Brain microvascular endothelial cell (primary cell): ENCODE results near the gene POM121C.
"Not testable (repeated sequence)": the region's sequence is repeated elsewhere in the genome, so short reads cannot be mapped to it uniquely, and the experiment has no call there.

Experiments used
- DNase-seq: peaks from one replicate; pipeline ENCODE4 v3.0.0-alpha.2; 2020
- H3K27ac ChIP-seq: fragments of 250-450 bp; sonication (Bioruptor Pico); 2 replicates; pipeline ENCODE4 v1.5.1; 2020; ENCODE audit warnings: mild to moderate bottlenecking, moderate library complexity
- H3K27me3 ChIP-seq: fragments of 250-450 bp; sonication (Bioruptor Pico); replicated peaks from 2 replicates; pipeline ENCODE4 v1.5.1; 2020; ENCODE audit warnings: mild to moderate bottlenecking
- H3K36me3 ChIP-seq: fragments of 250-450 bp; sonication (Bioruptor Pico); replicated peaks from 2 replicates; pipeline ENCODE4 v1.5.1; 2020; ENCODE audit warnings: mild to moderate bottlenecking
- H3K4me3 ChIP-seq: 2 replicates; pipeline ENCODE4 v1.5.1; 2011; ENCODE audit warnings: low read depth, mild to moderate bottlenecking, control low read depth, low read length, moderate library complexity
- CTCF ChIP-seq: IDR thresholded peaks from 2 replicates; pipeline ENCODE4 v1.5.1; 2011; ENCODE audit warnings: low read depth, mild to moderate bottlenecking, moderate library complexity, low read length, control low read depth, inconsistent platforms; ENCODE audit errors: missing control alignments
- in situ Hi-C: cut with HindIII; loops from 2 replicates; pipeline ENCODE4 v1.10.0; 2017; ENCODE audit warnings: low sequenced_read_pairs, low pct_ligation_motif_present

POM121C gene

DNA sequence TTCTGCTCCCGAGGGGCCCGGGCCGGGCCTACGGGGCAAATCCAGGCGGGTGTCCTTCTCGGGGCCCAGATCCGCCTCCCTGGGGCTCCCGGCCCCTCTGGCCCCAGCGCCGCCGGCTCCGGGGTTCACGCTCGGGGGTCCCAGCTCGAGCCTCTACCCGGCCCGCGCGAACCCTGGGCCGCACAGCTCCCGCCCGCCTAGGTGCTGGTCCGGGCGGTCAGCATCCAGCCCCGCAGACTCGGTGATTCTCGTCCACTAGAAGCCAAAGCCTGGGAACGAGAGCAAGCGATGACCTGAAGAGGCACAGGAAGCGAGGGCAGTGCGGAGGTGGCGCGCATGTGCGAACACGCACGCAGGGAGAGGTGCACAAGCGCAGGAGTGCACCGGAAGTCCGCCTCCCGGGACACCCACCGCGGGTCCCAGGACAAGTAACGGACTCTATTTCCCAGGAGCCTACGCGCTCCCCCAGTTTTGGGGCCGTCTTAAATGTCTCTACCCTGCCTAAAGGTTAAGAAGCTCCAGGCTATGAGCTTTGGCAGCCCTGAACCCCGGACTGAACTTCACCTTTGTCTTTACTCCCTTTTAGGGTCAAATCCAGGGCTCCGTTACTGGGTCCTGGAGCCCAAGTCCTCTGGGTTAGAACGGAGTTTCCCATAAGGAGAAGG lies at the start of gene POM121C:
Gene POM121C (minus strand): TSS at position 321 of the 665 bp plus-strand sequence. CDS start 44,803 bp downstream, outside the sequence.
- H3K36me3 ChIP-seq, H3K27me3 ChIP-seq, in situ Hi-C loops: not testable (repeated sequence)
- H3K27ac ChIP-seq, result peak within 1 kb of the TSS; percentile 69
- DNase-seq, result peak; percentile 87
- peak within 1 kb of the TSS; percentile 74 for H3K4me3 ChIP-seq

DNA sequence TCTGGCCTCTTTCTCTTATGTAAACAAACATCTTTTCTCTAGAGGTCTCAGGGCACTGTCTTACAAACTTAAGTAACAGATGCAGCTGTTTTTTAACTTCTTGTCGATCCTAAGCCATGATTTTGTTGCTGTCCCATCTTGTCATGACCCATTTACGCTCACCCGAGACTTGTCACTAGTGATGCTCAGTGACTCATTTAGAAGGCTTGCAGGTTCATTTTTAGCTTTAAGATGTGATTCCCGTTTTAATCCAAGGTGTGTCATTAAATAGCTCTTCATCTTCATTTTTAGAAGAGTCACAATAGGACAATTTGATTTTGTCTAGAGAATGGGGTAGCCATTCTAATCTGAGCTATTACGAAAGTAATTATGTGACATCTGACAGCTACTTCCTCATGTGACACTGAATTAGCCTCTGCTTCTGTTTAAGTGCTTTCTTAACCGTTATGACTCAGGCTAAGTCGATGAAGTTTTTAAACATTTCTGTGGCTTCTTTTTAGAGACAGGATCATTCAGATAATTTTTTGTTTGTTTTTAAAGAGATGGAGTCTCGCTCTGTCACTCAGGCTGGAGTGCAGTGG lies 48.7 kb upstream of the POM121C start:
- Histone ChIP-seq H3K4me3 (no peak overlapping the region), H3K27ac (no peak overlapping the region), H3K36me3 (no peaks in the 10 kb centered on the region), H3K27me3 (no peaks in the 10 kb centered on the region)
- no peak for TF ChIP-seq CTCF
- peak; percentile 32 for DNase-seq
- in situ Hi-C loops, result no loop called here

- Histone ChIP-seq H3K27me3 (no peaks in the 10 kb centered on the region), H3K4me3 (no peak overlapping the region), H3K27ac (no peak overlapping the region), H3K36me3 (no peaks in the 10 kb centered on the region)
- no peak for DNase-seq
- in situ Hi-C loops, result no loop called here
- TF ChIP-seq CTCF, result no peak
Observed at GRCh38 chr7:75533926-75534325, 47.8 kb upstream of the POM121C start.

- no peaks in the 10 kb centered on the region for H3K36me3 ChIP-seq
- in situ Hi-C loops, result no loop called here
- no peak overlapping the region for H3K4me3 ChIP-seq
- no peak for TF ChIP-seq CTCF
- no peak overlapping the region for H3K27ac ChIP-seq
- no peak for DNase-seq
- H3K27me3 ChIP-seq, result no peaks in the 10 kb centered on the region
Observed at GRCh38 chr7:75532639-75533038, 46.5 kb upstream of the POM121C start.

DNA sequence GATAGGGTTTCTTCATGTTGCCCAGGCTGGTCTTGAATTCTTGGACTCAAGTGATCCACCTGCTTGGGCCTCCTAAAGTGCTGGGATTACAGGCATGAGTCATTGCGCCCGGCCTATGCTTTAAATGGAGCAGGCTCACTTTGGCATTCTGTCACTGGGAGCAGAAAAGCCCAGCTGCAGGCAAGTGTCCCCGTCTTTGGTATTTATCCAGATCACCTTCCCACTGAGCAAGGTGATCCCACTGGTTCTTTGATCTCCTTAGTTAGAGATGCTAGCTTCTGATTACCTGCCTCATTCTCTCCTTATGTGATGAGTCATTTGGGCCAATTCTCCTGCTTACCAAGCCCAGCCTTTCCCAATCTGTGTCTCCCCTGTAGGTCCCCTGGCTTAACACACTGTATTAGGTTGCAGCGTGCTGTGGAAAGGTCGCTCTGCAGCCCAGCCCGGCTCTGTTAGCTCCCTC lies 45.3 kb upstream of the POM121C start:
- in situ Hi-C loops, result no loop called here
- no peaks in the 10 kb centered on the region for H3K36me3 ChIP-seq
- H3K27me3 ChIP-seq, result no peaks in the 10 kb centered on the region
- DNase-seq, result no peak
- no peak overlapping the region for H3K27ac ChIP-seq
- TF ChIP-seq CTCF, result no peak
- no peak overlapping the region for H3K4me3 ChIP-seq

GRCh38 chr7:75527224-75527722 lies 41.2 kb upstream of the POM121C start:
- peak overlapping the region; percentile 88 for H3K4me3 ChIP-seq
- H3K36me3 ChIP-seq, result peaks cover 28% of the 10 kb centered on the region
- H3K27ac ChIP-seq, result peak overlapping the region; percentile 55
- in situ Hi-C loops, H3K27me3 ChIP-seq, DNase-seq: not testable (repeated sequence)

GRCh38 chr7:75521727-75522126 lies 35.6 kb upstream of the POM121C start:
- peaks cover 28% of the 10 kb centered on the region for H3K36me3 ChIP-seq
- DNase-seq, H3K4me3 ChIP-seq, in situ Hi-C loops, H3K27ac ChIP-seq, H3K27me3 ChIP-seq: not testable (repeated sequence)

- H3K27ac ChIP-seq, in situ Hi-C loops: not testable (repeated sequence)
- peaks cover 15% of the 10 kb centered on the region for H3K36me3 ChIP-seq
Observed at GRCh38 chr7:75518842-75519241, 32.7 kb upstream of the POM121C start.

GRCh38 chr7:75509033-75509432 lies 22.9 kb upstream of the POM121C start:
- H3K27ac ChIP-seq, in situ Hi-C loops, H3K27me3 ChIP-seq, DNase-seq, H3K36me3 ChIP-seq, H3K4me3 ChIP-seq: not testable (repeated sequence)

More at GRCh38 chr7:75518842-75519241, 32.7 kb upstream of the POM121C start:
- not testable (repeated sequence) for H3K27me3 ChIP-seq, DNase-seq, H3K4me3 ChIP-seq

DNA sequence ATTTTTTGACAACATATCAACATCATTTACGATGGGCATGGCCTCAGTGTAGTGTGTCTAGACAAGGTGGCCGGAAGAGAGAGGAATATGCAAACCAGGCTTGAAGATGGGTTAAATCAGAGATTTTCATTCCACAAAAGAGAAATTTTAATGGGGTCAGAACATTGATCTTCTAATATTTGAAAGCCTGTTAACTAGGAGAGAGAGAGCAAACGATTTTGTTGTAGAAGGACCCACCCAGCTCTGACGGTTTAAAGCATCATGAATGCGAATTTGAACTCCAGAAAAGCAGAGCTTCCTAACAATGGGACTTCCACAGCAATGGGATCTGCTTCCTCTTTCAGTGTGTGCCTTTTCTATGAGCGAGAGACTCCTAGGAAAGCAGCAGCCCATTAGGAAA lies 5.9 kb upstream of the POM121C start, which contains the start of gene SPDYE5:
Gene SPDYE5 (plus strand): TSS at position 301 of the 400 bp plus-strand sequence. CDS start 1,728 bp downstream, outside the sequence.
- H3K27me3 ChIP-seq, H3K36me3 ChIP-seq, H3K27ac ChIP-seq, DNase-seq, in situ Hi-C loops, H3K4me3 ChIP-seq: not testable (repeated sequence)
